ENCODE data around the gene UQCRQ.
"Not testable (repeated sequence)": the region's sequence is repeated elsewhere in the genome, so short reads cannot be mapped to it uniquely, and the experiment has no call there.

Gene UQCRQ

DNA sequence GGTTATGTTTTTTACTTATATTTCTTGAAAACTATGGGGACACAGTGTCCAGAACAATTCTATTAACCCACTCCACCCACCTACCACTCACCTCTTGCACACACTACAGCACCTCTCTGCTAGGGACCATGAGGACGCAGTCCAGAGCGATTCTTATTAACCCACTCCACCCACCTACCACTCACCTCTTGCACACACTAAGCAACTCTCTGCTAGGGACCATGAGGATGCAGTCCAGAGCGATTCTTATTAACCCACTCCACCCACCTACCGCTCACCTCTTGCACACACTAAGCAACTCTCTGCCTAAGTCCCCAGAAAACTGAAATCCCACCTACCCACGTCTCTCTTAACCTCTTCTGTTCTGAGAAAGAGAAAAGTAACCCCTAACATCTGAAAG is 33.8 kb upstream of the UQCRQ start:
- no peak for DNase-seq (ENCODE audit: low spot score)

DNA sequence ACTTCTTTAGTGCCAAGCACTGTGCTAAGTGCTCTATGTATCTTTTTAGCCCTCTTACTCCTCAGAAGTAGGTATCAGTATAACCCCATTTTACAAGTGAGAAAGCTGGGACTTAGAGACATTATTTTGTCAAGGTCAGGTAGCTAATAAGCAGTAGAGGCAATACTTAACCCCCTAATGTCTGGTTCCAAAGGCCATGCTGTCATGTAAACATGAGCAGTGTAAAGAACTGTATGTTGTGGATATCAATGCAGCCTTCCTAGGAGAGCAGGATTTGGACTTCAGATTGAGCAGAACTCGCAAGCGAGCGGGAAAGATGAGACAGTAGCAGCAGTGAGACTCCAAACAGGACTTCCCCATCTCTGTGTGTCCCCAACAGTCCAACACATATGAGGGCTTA is 32.4 kb upstream of the UQCRQ start:
- DNase-seq (ENCODE audit: low spot score): no peak

DNA sequence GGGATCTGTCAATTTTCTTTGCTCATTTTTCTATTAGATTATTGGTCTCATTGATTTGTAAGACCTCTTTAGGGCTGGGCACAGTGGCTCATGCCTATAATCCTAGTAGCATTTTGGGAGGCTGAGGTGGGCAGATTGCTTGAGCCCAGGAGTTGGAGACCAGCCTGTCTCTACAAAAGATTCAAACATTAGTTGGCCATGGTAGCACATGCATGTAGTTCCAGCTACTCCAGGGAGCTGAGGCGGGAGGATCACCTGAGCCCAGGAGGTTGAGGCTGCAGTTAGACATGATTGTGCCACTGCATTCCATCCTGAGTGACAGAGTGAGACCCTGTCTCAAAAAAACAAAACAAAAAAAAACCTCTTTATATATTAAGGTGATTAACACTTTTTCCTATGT is 29.6 kb upstream of the UQCRQ start:
- DNase-seq (ENCODE audit: low spot score): no peak

DNA sequence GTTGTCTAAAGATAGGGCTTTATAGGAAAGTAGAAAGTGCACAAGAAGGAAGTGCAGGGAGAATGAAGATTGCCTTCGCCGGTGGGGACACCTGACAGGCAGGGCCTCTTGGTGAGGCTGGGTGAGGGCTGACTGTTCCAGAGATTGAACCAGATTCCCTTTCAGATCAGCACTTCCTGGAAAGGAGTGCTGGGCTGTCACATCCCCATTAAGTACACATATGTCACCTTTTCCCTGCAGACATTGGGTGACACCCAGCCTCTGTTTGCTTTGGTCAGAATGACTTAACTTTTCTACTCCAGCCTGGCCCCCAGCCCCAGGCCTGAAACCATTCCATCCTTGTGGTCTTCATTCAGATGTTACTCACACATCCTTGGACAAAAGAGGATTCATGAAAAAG is 28.6 kb upstream of the UQCRQ start:
- DNase-seq (ENCODE audit: low spot score): no peak

DNA sequence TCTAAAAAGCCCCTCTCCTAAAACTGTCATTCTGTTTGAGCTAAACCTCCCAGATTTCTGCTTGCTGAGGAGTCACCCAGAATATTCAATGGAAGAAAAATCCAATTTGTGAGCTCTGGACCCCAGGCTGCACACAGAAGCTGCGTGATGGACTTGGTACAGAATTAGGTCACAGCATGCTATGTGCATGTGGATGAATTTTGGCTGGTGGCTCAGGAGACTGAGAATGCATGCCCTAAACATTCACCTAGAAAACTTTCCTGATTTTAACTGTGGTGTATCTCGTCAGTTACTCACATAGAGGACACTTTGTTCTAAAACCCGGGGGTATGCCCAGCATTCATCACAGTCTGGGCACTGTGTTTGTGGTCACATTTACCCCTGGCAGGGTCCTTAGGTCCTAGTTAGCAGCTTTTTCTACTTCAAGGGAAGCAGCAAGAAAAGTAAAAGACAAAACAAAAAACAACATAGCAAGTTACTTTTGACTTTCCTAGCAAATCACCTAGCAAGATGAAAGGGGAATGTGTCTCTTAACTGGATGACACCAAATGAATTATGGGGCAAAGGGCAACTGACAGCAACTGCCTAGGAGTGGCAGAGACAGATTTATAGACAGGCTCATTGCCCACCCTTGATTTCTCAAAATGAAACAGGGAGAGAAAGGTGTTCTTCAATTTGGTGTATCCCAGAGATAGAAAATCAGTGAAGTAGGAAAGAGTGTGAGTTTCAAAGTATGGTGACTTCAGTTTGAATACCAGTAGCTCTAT is 27.7 kb upstream of the UQCRQ start:
- no peak for DNase-seq (ENCODE audit: low spot score)

DNA sequence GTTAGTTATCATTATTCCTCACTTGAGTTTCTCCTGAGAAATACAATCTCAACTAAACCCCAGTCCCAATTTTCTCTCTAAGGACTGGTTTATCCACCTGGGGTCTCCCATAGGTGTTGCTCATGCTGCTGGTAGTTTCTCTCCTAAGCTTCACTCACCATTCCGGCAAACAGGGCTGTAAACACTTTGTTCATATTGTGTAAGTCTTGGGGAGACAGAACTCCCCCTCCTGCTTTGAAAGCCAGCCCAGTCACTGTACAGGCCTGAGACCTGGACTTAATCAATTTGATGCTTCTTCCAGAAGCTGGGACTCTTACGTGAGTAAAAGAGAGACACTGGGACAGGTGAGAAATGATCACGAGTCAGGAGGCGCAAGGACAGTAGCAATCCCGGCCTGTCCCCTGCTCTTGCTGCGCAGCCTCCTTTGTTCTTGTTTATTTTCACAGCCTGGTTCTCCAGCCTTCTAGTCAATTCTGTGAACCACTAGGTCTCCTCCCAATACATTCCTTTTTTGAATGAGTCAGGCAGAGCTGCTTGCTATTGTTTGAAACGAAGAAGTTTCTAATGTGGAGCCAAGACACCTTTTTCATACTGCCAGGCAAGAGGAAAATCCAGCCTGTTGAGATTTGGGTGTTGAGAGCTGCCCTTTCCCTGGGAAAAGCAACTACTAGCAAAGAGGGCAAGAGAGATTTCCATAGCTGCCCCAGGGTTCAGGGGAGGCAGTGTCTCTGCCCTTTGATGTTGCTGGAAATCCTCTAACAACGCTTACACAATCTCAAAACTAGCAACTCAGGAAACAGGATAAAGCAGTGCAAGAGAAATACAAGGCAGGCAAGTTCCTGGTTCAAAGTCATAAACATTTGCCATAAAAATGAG is 26.8 kb upstream of the UQCRQ start:
- no peak for DNase-seq (ENCODE audit: low spot score)

DNA sequence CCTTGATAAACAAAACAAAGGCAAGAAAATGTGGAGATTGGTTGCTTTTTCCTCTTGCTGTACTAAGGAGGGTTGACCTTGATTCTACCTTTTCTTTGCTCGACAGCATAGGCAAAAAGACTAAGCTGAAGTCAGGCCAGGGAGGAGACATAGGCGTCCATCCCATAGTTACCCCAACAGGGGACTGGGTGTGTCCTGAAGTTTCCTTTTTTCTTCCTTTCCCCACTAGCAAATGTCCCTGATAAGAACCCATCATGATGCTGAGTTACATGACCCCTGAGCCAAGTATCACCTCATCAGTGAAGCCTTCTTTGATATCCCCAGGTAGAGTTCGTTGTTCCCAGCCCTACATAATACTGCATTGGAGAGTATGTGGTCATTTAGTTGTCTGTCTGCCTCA is 26.1 kb upstream of the UQCRQ start:
- DNase-seq (ENCODE audit: low spot score): no peak

DNA sequence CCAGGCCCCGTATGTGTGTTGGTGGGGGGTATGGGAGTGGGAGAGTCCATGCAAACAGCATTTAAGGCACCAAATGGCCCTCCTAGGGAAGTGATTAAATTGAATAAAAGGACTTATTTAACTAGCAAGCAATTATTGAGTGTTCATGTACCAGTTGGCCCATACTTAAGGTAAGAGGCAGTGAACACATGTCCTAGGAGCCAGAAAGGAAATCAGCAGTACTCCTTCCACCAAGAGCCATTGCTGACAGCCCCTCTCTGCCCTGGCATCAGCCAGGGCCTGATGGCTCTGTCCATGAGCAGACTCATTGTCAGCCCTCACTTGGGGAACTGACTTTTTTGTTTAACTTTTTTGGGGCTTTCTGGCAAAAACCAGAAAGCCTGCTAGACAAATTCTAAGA is 25.5 kb upstream of the UQCRQ start:
- no peak for DNase-seq (ENCODE audit: low spot score)

DNA sequence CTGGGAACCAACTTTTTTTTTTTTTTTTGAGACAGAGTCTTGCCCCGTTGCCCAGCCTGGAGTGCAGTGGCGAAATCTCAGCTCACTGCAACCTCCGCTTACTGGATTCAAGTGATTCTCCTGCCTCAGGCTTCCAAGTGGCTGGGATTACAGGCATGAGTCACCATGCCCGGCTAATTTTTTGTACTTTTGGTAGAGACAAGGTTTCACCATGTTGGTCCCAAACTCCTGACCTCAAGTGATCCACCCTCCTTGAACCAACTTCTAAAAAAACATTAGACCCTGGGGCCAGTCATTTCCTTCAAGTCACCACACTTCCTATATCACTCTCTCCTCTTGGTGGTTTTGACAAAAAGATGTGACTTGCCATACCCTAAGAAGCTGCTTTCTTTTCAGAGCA is 25.1 kb upstream of the UQCRQ start:
- no peak for DNase-seq (ENCODE audit: low spot score)

DNA sequence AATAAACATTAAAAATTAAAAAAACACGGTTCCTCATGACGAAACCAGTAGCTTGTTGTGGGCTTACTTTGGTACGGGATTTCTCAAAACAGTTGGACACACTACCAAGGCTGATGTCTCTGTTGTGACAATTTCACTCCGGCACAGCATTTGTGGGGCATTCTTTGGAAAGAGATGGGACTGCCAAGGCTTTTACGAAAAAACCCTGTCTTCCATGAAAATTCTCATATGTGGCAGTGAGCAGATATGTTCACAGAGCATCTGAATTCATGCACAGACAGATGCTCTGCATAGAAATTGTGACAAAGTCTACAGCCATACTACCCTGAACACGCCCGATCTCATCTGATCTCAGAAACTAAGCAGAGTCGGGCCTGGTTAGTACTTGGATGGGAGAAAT is 18.2 kb upstream of the UQCRQ start:
- DNase-seq (ENCODE audit: low spot score): no peak

DNA sequence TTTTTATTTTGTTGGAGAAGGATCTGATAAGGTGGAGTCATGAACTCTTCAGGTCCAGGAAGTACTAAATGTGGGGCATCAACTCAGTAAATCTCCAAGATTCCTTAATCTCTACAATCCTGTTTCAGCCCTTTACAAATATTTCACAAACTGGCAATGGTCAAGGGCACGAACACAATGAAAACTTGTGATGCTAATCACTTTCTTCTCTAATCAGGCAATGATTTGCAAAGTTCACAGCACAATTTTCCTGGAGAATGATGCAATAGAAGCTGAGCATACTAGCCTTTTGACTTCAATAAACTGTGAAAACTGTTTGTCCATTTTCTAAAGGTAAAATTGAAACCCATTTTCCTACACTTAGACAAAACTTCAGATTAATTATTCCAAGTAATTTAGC is 17.1 kb upstream of the UQCRQ start:
- no peak for DNase-seq (ENCODE audit: low spot score)

DNA sequence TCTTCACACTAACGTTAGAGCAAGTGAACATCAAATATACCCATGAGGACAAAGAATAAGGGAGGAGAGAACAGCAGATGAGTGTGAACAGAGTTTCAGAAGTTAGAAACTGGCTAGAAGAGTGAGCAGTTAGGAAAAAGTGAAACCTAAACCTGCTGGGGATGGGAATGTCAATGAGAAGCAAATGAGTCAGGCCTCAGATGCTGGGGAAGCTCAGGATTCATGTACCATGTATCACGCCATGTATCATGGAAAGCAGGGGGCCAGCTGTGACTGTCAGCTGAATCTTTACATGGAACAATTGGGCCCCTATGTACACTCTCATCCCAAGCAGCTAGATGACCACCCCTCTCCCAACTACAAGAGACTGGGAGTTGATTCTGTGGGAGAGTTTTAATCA is 16.4 kb upstream of the UQCRQ start:
- DNase-seq (ENCODE audit: low spot score): no peak

DNA sequence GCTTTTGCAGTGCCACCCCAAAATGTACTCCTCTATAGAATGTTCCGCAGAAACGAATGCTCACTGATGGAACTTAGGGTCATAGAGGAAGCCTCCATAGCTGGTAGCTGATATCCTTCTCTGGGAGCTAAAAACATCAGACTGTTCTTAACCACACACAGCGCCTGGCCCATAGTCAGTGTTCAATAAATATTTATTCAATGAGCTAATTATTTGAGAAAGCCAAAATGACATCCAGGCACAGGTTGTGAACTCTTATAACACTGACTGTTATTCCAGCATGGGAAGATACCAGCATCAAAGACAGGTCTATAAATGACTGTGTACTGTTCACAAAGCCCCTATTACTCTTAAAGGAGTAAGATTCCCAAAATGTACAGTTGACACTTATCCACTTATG is 13.1 kb upstream of the UQCRQ start:
- DNase-seq (ENCODE audit: low spot score): no peak

DNA sequence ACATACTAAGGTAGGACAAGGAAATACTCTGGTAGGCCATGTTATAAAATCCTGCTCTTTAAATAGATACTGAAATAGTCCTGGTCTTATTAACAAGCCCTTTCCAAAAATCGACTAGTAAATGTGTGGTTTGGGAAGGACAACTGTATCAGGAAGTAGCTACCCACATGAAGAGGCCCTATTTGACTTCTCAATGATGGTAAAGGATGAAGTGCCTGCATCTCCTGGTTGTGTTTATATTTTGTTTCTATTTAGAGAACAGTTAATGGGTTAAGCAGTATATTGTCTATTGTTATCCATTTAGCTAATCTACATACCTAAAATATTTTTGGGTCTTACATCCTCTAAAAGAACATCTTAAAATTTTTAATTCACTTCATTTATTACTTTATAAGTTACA is 12.7 kb upstream of the UQCRQ start:
- DNase-seq (ENCODE audit: low spot score): no peak

DNA sequence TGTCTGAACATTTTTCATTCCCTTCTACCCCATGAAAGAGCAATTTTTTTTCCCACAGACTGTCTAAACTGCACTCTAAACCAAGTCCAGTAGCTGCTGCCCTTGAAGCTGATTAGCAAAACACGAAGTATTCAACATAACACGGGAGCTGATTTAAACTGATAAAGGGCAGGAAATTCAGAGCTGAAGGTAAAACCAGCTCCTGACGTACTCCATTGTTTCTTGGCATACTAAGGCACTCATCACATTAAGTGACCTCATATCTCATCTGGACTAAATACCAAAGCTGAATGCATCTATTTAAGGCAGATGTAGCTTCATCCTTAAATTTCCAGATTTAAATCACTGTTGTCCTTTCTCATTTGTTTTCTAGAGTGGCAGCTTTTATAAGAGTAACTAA is 12.1 kb upstream of the UQCRQ start:
- no peak for DNase-seq (ENCODE audit: low spot score)

DNA sequence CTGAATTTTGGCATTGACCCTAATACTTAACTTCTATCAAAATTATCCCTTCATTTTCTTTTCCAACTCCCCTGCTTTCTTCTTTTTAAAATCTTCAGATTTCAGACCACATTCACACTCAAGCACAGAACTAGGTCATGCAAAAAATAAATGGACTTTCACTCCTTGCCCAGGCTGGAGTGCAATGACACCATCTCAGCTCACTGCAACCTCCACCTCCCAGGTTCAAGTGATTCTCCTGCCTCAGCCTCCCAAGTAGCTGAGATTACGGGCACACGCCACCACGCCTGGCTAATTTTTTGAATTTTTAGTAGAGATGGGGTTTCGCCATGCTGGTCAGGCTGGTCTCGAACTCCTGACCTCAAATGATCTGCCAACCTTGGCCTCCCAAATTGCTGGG is 11.4 kb upstream of the UQCRQ start:
- not testable (repeated sequence) for DNase-seq (ENCODE audit: low spot score)

DNA sequence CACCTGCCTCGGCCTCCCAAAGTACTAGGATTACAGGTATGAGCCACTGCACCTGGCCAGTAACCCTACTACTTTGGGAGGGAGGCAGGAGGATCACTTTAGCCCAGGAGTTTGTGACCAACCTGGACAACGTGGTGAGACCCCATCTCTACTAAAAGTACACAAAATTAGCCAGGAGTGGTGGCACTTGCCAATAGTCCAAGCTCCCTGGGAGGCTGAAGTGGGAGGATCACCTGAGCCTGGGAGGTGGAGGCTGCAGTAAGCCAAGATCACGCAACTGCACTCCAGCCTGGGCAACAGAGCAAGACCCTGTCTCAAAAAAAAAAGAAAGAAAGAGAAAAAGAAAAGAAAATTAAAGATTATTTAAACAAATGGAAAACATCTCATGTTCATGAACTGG is 10.4 kb upstream of the UQCRQ start:
- DNase-seq (ENCODE audit: low spot score): no peak

DNA sequence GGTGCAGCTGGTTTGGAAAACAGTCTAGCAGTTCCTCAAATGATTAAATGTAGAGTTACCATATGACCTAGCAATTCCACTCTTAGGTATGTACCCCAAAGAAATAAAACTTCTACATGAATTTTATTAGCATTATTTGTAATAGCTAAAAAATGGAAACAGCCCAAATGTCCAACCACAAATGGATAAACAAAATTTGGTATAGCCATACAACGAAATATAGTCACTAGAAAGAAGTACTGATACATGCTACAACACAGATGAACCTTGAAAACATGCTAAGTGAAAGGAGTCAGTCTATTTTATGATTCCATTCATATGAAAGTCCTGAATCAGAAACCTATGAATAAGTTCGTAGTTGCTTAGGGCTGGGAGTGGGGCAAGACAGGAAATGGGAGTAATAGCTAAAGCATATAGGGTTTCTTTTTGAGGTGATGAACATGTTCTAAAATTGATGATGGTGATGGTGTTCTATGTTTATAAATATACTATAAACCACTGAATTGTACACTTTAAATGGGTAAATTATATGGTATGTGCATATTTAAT is 6.5 kb upstream of the UQCRQ start:
- no peak for DNase-seq (ENCODE audit: low spot score)

DNA sequence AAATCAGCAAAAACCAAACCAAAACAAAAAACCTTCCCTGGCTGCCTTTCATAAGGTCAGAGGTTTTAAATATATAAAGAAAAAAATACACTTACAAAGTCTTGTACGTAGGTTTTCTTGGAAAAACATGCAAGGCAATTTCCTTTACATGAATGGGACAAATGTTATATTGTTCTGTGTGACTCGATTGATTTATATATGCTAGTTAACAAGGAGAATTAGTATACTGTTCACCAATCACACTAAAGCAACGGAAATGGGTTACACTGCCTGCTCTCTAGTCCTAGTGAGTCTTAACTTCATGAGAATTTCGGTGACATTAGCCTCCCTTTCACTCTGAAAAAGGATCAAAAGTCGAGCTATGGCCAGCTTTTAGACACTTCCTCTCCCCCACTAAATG is 5.7 kb upstream of the UQCRQ start:
- DNase-seq (ENCODE audit: low spot score): no peak

DNA sequence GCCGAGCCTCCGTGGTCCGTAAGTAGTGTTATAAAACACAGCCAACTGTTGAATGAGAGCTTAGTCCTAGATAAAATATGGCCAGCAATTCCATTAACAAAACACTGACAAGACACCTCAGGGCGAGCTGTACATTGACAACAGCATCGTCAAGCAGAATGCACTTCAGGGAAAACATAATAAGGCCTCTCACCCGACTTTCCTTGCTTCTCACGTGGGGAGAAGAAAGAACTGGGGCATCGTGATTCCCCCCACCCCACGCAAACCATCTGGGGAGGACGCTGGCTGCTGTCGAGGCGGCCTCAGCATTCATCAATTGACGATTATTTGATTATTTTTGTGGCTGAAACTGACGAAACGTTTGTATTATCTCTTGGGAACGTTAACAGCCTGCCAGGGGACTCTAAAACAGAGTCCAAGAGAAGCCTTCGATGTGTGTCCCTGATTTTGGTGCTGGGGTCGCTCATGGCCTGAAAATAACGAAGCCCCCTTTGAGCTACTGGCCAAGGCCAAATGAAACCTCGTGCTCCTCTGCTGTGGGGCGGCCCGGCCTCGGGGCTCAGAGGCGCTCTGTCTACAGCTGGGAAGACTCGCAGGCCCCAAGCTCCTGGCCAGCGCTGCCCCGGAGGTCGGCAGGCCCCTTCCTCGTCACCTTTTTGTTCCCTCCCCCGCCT is 637 bp upstream of the UQCRQ start:
- peak; percentile 11 for DNase-seq (ENCODE audit: low spot score)

DNA sequence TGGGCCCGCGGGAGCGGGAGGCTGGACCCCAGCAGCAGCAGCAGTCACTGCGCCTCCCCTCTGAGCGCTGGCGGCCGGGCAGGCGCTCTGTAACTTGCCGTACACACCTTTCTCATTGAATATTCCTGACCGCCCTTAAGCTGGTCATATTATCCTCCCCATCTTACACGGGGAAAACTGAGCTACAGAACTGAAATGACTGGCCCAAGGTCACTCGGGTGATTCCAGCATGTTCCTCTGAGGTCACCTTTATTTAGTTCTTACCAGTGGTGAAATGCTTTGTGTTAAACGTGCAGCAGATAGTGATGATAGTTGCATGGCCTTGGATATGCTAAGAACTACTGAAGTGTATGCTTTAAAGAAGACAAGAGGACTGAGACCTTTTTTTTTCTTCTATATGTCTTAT is 607 bp downstream of the UQCRQ start:
- DNase-seq (ENCODE audit: low spot score): no peak

DNA sequence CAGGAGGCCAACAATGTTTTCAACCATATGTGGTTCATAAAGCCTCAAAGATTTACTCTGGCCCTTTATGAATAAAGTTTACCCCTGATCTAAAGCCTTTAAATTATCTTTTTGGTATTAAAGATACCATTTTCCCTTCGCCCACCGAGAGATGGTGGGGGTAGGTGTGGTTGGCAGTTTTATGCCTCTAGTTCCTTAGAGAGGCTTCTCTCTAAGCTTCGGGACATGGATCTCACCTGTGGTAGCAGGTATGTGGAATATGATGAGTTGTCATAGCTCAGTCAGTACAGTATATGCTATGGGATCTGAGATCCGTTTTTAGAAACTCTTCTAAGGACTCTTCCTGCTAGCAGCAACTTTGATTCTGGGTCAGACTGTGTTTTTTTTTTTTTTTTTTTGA is 2.3 kb downstream of the UQCRQ start:
- no peak for DNase-seq (ENCODE audit: low spot score)

Data from SK-N-DZ (cell line).